ENCODE results near the gene TFDP1.

- TF ChIP-seq POLR2AphosphoS5 (IDR thresholded peaks at IDR 0.05) (no peak), CTCF (IDR thresholded peaks at IDR 0.05 in 8 of 11, conservative IDR thresholded peaks at IDR 0.05 in 3 of 11) (no peak), POLR2A (IDR thresholded peaks at IDR 0.05) (no peak)
Measured at GRCh38 chr13:113605866-113606438, 21.4 kb downstream of the TFDP1 start.

Measured in spleen (tissue), 7 donors.